ENCODE data around the gene SHC3. TPM values are rescaled to one million over a fixed set of nuclear protein-coding genes. Genes with fewer than 3 reads are reported as not detected.

SHC3 gene
- polyA plus RNA-seq, 3 donors = not detected

GRCh38 chr9:89224633-89225032 is 46.0 kb upstream of the SHC3 start:
- H3K36me3 Mint-ChIP-seq = no peaks in the 10 kb centered on the region
- H3K9me3 Mint-ChIP-seq = peaks cover 0 to 3% (median 2%) of the 10 kb centered on the region in 7 donors
- no peak overlapping the region for H3K4me2 ChIP-seq (replicated peaks; ENCODE audit: extremely low read depth, low read length, poor library complexity, severe bottlenecking)
- no CpG with 5 or more reads among the region's 4 CpGs for WGBS (ENCODE audit: insufficient coverage)
- peaks cover 13 to 27% (median 14%) of the 10 kb centered on the region in 3 donors for H3K27me3 Mint-ChIP-seq (ENCODE audit: low read depth in 3 of 3)
- no peak overlapping the region for H3K4me3 Mint-ChIP-seq
- no peak overlapping the region for H3K27ac Mint-ChIP-seq
- no peak for TF ChIP-seq CTCF (IDR thresholded peaks at IDR 0.05)
- H3K36me3 ChIP-seq (replicated peaks in 1 of 2; ENCODE audit: control insufficient read depth in 1 of 2, insufficient read depth in 2 of 2, low read length in 2 of 2) = no peaks in the 10 kb centered on the region
- no peaks in the 10 kb centered on the region for H3K9me3 ChIP-seq (replicated peaks in 1 of 2; ENCODE audit: control insufficient read depth in 1 of 2, insufficient read depth in 1 of 2, low read length in 2 of 2)
- H3K27ac ChIP-seq (ENCODE audit: low read depth in 1 of 2, low read length in 2 of 2) = no peak overlapping the region
- no peaks in the 10 kb centered on the region for H3K4me1 Mint-ChIP-seq
- no peak overlapping the region for H3K9ac ChIP-seq (ENCODE audit: insufficient read depth, low read length, poor library complexity, severe bottlenecking)
- H3K79me2 ChIP-seq (ENCODE audit: insufficient read depth, low read length) = no peaks in the 10 kb centered on the region
- no peak overlapping the region for H2AFZ ChIP-seq (ENCODE audit: insufficient read depth, low read depth, low read length, poor library complexity, severe bottlenecking)
- H3K27me3 ChIP-seq (ENCODE audit: control insufficient read depth in 2 of 2, insufficient read depth in 2 of 2, low read length in 2 of 2) = peaks cover 0 to 19% of the 10 kb centered on the region in 2 donors
- H3K4me1 ChIP-seq (ENCODE audit: control insufficient read depth in 1 of 2, insufficient read depth in 2 of 2, low read length in 2 of 2) = no peaks in the 10 kb centered on the region
- H3K4me3 ChIP-seq (replicated peaks in 1 of 3; ENCODE audit: low read depth in 2 of 3, low read length in 3 of 3) = no peak overlapping the region
- H4K20me1 ChIP-seq (ENCODE audit: insufficient read depth, low read length) = no peaks in the 10 kb centered on the region
- intact Hi-C loops (cut with micrococcal nuclease) = no loop called here
- no peak for DNase-seq

GRCh38 chr9:89223396-89223977 is 44.9 kb upstream of the SHC3 start:
- H3K9ac ChIP-seq (ENCODE audit: insufficient read depth, low read length, poor library complexity, severe bottlenecking) = no peak overlapping the region
- no peaks in the 10 kb centered on the region for H3K4me1 ChIP-seq (ENCODE audit: control insufficient read depth in 1 of 2, insufficient read depth in 2 of 2, low read length in 2 of 2)
- WGBS (ENCODE audit: insufficient coverage) = 100% methylated on average over 1 of the region's 5 CpGs
- Mint-ChIP-seq H3K4me1 (no peaks in the 10 kb centered on the region), H3K27me3 (ENCODE audit: low read depth in 3 of 3) (peaks cover 11 to 19% (median 11%) of the 10 kb centered on the region in 3 donors), H3K9me3 (peaks cover 0 to 3% (median 1%) of the 10 kb centered on the region in 7 donors), H3K4me3 (no peak overlapping the region), H3K27ac (no peak overlapping the region), H3K36me3 (no peaks in the 10 kb centered on the region)
- TF ChIP-seq CTCF (IDR thresholded peaks at IDR 0.05) = no peak
- no peak for DNase-seq
- no peaks in the 10 kb centered on the region for H4K20me1 ChIP-seq (ENCODE audit: insufficient read depth, low read length)
- no peak overlapping the region for H2AFZ ChIP-seq (ENCODE audit: insufficient read depth, low read depth, low read length, poor library complexity, severe bottlenecking)
- no peak overlapping the region for H3K4me3 ChIP-seq (replicated peaks in 1 of 3; ENCODE audit: low read depth in 2 of 3, low read length in 3 of 3)
- no peaks in the 10 kb centered on the region for H3K36me3 ChIP-seq (replicated peaks in 1 of 2; ENCODE audit: control insufficient read depth in 1 of 2, insufficient read depth in 2 of 2, low read length in 2 of 2)
- no peaks in the 10 kb centered on the region for H3K9me3 ChIP-seq (replicated peaks in 1 of 2; ENCODE audit: control insufficient read depth in 1 of 2, insufficient read depth in 1 of 2, low read length in 2 of 2)
- no peaks in the 10 kb centered on the region for H3K79me2 ChIP-seq (ENCODE audit: insufficient read depth, low read length)
- no peak overlapping the region for H3K4me2 ChIP-seq (replicated peaks; ENCODE audit: extremely low read depth, low read length, poor library complexity, severe bottlenecking)
- H3K27me3 ChIP-seq (ENCODE audit: control insufficient read depth in 2 of 2, insufficient read depth in 2 of 2, low read length in 2 of 2) = peaks cover 0 to 15% of the 10 kb centered on the region in 2 donors
- no peak overlapping the region for H3K27ac ChIP-seq (ENCODE audit: low read depth in 1 of 2, low read length in 2 of 2)
- intact Hi-C loops (cut with micrococcal nuclease) = no loop called here
